PFSK-1 (cell line): ENCODE results near the gene SPACA6. TPM values are rescaled to one million over a fixed set of nuclear protein-coding genes. Genes with fewer than 3 reads are reported as not detected.
"Not testable (repeated sequence)": the region's sequence is repeated elsewhere in the genome, so short reads cannot be mapped to it uniquely, and the experiment has no call there.

Experiments used
- FOXP2 ChIP-seq: optimal IDR thresholded peaks from 2 replicates; pipeline ENCODE3; 2011; ENCODE audit warnings: borderline replicate concordance, control low read depth, inconsistent platforms; ENCODE audit not compliant: insufficient read depth; ENCODE audit errors: extremely low read length, extremely low read depth
- POLR2AphosphoS5 ChIP-seq: IDR thresholded peaks from 2 replicates; pipeline ENCODE4 v1.6.1; 2012; ENCODE audit warnings: low read depth, mild to moderate bottlenecking, control low read depth, low read length, moderate library complexity
- SIN3A ChIP-seq: IDR thresholded peaks from 2 replicates; pipeline ENCODE4 v1.6.1; 2012; ENCODE audit warnings: mild to moderate bottlenecking, low read length, moderate library complexity, borderline replicate concordance; ENCODE audit not compliant: insufficient read depth
- TAF1 ChIP-seq: IDR thresholded peaks from 2 replicates; pipeline ENCODE4 v1.6.1; 2012; ENCODE audit warnings: low read length, control low read depth, borderline replicate concordance; ENCODE audit not compliant: insufficient read depth
- polyA plus RNA-seq: library from polyadenylated mRNA; unstranded; fragments of >200 nt; gene quantifications from one replicate; pipeline ENCODE4 v1.2.1, GENCODE V29; 2012; ENCODE audit warnings: low read depth, missing spikeins; ENCODE audit not compliant: insufficient read length
- TF ChIP-seq, protein P1 (sequence below), 2 experiments: IDR thresholded peaks; 2 replicates each; pipeline versions ENCODE4 v1.6.1 to v1.8.0; 2011 to 2012; ENCODE audit warnings: low read depth in 2 of 2, low read length in 2 of 2, control low read depth in 1 of 2, inconsistent platforms in 1 of 2, mild to moderate bottlenecking in 1 of 2, moderate library complexity in 1 of 2; ENCODE audit not compliant: insufficient read depth in 1 of 2

Gene SPACA6, protein sequence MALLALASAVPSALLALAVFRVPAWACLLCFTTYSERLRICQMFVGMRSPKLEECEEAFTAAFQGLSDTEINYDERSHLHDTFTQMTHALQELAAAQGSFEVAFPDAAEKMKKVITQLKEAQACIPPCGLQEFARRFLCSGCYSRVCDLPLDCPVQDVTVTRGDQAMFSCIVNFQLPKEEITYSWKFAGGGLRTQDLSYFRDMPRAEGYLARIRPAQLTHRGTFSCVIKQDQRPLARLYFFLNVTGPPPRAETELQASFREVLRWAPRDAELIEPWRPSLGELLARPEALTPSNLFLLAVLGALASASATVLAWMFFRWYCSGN
- 26.2 TPM for polyA plus RNA-seq

DNA sequence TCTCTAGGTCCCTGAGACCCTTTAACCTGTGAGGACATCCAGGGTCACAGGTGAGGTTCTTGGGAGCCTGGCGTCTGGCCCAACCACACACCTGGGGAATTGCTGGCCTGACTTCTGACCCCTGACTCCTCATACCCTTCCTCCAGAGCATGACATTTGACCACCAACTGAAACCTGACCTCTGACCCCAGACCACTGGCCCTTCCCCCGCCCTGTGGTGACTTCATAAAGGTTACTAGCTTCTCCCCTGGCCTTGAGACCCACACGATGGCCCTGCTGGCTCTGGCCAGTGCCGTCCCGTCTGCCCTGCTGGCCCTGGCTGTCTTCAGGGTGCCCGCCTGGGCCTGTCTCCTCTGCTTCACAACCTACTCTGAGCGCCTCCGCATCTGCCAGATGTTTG, at the start of gene SPACA6:
Gene SPACA6, plus strand, starts transcription at position 71 of the 400 bp plus-strand sequence. Its CDS starts 197 bp downstream, at position 268.
- TF ChIP-seq TAF1, result no peak
- no peak for TF ChIP-seq FOXP2
- TF ChIP-seq POLR2AphosphoS5, result no peak
- TF ChIP-seq, protein P1, sequence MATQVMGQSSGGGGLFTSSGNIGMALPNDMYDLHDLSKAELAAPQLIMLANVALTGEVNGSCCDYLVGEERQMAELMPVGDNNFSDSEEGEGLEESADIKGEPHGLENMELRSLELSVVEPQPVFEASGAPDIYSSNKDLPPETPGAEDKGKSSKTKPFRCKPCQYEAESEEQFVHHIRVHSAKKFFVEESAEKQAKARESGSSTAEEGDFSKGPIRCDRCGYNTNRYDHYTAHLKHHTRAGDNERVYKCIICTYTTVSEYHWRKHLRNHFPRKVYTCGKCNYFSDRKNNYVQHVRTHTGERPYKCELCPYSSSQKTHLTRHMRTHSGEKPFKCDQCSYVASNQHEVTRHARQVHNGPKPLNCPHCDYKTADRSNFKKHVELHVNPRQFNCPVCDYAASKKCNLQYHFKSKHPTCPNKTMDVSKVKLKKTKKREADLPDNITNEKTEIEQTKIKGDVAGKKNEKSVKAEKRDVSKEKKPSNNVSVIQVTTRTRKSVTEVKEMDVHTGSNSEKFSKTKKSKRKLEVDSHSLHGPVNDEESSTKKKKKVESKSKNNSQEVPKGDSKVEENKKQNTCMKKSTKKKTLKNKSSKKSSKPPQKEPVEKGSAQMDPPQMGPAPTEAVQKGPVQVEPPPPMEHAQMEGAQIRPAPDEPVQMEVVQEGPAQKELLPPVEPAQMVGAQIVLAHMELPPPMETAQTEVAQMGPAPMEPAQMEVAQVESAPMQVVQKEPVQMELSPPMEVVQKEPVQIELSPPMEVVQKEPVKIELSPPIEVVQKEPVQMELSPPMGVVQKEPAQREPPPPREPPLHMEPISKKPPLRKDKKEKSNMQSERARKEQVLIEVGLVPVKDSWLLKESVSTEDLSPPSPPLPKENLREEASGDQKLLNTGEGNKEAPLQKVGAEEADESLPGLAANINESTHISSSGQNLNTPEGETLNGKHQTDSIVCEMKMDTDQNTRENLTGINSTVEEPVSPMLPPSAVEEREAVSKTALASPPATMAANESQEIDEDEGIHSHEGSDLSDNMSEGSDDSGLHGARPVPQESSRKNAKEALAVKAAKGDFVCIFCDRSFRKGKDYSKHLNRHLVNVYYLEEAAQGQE (IDR thresholded peaks at IDR 0.05; ENCODE audit: insufficient read depth in 1 of 2, low read depth in 2 of 2, low read length in 2 of 2), result no peak
- TF ChIP-seq SIN3A, result no peak

DNA sequence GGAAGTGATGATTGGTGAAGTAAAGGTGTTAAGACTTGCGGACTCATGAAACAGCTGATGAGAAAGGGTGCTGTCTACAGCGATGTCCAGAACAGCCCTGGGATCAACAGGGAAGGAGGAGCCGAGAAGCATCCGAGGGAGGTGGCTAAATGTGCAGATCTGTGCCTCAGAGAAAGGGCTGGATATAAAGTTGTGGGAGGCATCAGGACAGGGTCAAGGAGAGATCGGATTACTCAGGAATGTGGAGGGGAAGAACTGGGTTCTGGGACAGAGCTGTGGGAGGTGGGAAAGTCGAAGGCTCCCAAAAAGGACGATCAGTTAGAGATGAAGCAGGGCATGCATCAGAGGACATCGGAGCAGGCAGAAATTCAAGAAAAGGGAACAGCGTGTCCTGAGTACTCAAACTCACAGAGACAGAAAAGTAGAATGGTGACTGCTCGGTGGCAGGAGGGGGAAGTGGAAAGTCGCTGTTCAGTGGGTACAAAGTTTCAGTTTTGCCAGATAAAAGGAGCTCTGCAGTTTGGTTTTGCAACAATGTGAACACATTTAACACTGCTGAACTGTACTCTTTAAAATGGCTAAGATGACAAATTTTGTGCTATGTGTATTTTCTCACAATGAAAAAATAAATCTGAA, 48.4 kb upstream of the SPACA6 start:
- no peak for TF ChIP-seq SIN3A
- TF ChIP-seq, protein P1 (IDR thresholded peaks at IDR 0.05; ENCODE audit: insufficient read depth in 1 of 2, low read depth in 2 of 2, low read length in 2 of 2), result no peak
- TF ChIP-seq POLR2AphosphoS5, result no peak
- TF ChIP-seq TAF1, result no peak
- TF ChIP-seq FOXP2, result no peak

DNA sequence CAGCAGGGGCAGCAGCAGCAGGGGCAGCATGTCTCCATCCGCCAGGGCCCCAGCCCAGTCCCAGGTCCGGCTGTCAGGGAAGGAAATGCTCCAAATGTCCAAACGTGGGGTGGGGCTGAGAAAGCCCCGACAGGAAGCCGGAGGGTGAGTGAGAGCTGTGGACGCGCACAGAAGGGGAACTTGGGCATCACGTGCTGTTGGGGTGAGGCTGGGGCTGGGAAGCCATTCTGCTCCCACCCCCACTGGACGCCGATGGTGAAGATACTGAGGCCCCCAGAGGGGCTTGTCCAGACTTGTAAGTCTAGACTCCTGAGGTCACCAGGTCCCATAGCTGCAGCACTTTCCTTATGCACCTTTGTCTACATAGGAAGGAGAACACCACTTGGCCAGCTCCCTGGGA, 46.4 kb upstream of the SPACA6 start, which contains the start of gene SIGLEC14:
Gene SIGLEC14, minus strand, starts transcription at position 96 of the 400 bp plus-strand sequence. Its CDS starts 66 bp downstream, at position 30.
- not testable (repeated sequence) for TF ChIP-seq FOXP2, SIN3A
- TF ChIP-seq, protein P1 (IDR thresholded peaks at IDR 0.05; ENCODE audit: insufficient read depth in 1 of 2, low read depth in 2 of 2, low read length in 2 of 2), result not testable (repeated sequence)

DNA sequence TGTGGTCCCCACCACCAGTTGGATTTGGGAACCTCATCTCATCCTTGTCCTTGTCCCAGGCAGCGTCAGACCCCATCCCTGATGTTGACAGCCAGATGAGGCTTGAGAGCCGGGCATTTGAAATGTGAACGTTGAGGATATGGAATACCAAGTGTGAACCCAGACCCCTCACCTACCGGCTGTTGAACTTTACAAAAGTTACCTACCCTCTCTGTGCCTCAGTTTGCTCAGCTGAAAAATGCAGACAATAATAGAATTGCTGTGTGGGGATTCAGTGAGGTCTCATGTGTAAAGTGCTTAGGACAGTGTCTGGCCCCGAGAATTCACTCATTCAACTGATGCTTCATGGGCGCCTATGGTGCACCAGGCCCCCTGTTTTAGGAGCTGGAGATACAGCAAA, 45.8 kb upstream of the SPACA6 start:
- TF ChIP-seq, protein P1 (IDR thresholded peaks at IDR 0.05; ENCODE audit: insufficient read depth in 1 of 2, low read depth in 2 of 2, low read length in 2 of 2), result no peak
- TF ChIP-seq TAF1, result no peak
- no peak for TF ChIP-seq POLR2AphosphoS5
- TF ChIP-seq FOXP2, result no peak
- no peak for TF ChIP-seq SIN3A
